Measurements from ENCODE around the gene ACAP1. TPM values are rescaled to one million over a fixed set of nuclear protein-coding genes. Genes with fewer than 3 reads are reported as not detected.
"Not testable (repeated sequence)": the region's sequence is repeated elsewhere in the genome, so short reads cannot be mapped to it uniquely, and the experiment has no call there.

The ACAP1 gene
- polyA plus RNA-seq, 3 donors from 2014 or later: 137 to 227 (median 214) TPM

- H3K27me3 Mint-ChIP-seq (ENCODE audit: low read depth in 3 of 3): peaks cover 9 to 14% (median 13%) of the 10 kb centered on the region in 3 donors
- H3K4me1 Mint-ChIP-seq: peaks cover 23 to 28% of the 10 kb centered on the region in 2 donors
- no peak for DNase-seq
- H3K9me3 Mint-ChIP-seq: no peaks in the 10 kb centered on the region
- peak overlapping the region; percentile 76 to 94 (median 86) for H3K27ac Mint-ChIP-seq
- no peaks in the 10 kb centered on the region for H3K36me3 Mint-ChIP-seq
- peak overlapping the region; percentile 33 to 99 (median 79) for H3K4me3 Mint-ChIP-seq
These were observed 8.3 kb upstream of the ACAP1 start for GRCh38 chr17:7328009-7328408.

GRCh38 chr17:7328840-7329373 lies 7.4 kb upstream of the ACAP1 start, which contains the start of gene NEURL4:
TSS of gene NEURL4 (minus strand) at chr17:7329335. CDS start at chr17:7329312, 23 bp downstream.
- Mint-ChIP-seq H3K4me1 (peaks cover 23 to 31% of the 10 kb centered on the region in 2 donors), H3K27ac (peak within 1 kb of the TSS; percentile 94 to 98 (median 96)), H3K4me3 (peak within 1 kb of the TSS; percentile 91 to 99 (median 97)), H3K36me3 (no peaks in the 10 kb centered on the region), H3K9me3 (no peaks in the 10 kb centered on the region), H3K27me3 (ENCODE audit: low read depth in 3 of 3) (peaks cover 9 to 14% (median 13%) of the 10 kb centered on the region in 3 donors)
- DNase-seq: no peak

- Mint-ChIP-seq H3K27ac (peak overlapping the region; percentile 94 to 98 (median 96)), H3K4me3 (peak overlapping the region; percentile 91 to 99 (median 97)), H3K36me3 (no peaks in the 10 kb centered on the region), H3K4me1 (peaks cover 23 to 28% of the 10 kb centered on the region in 2 donors), H3K27me3 (ENCODE audit: low read depth in 3 of 3) (peaks cover 9 to 14% (median 13%) of the 10 kb centered on the region in 3 donors), H3K9me3 (no peaks in the 10 kb centered on the region)
- DNase-seq: peak; percentile 97
These were observed 6.8 kb upstream of the ACAP1 start for GRCh38 chr17:7329374-7329996.

- peaks cover 9 to 14% (median 13%) of the 10 kb centered on the region in 3 donors for H3K27me3 Mint-ChIP-seq (ENCODE audit: low read depth in 3 of 3)
- H3K4me1 Mint-ChIP-seq: peaks cover 24 to 33% of the 10 kb centered on the region in 2 donors
- peak overlapping the region; percentile 94 to 98 (median 96) for H3K27ac Mint-ChIP-seq
- DNase-seq: peak; percentile 80 to 82 (median 81)
- H3K9me3 Mint-ChIP-seq: no peaks in the 10 kb centered on the region
- H3K36me3 Mint-ChIP-seq: no peaks in the 10 kb centered on the region
- peak overlapping the region; percentile 91 to 99 (median 97) for H3K4me3 Mint-ChIP-seq
These were observed 6.2 kb upstream of the ACAP1 start for GRCh38 chr17:7329997-7330637.

- Mint-ChIP-seq H3K36me3 (no peaks in the 10 kb centered on the region), H3K27me3 (ENCODE audit: low read depth in 3 of 3) (peaks cover 9 to 17% (median 13%) of the 10 kb centered on the region in 3 donors), H3K9me3 (peaks cover 0 to 1% (median 0%) of the 10 kb centered on the region in 6 donors), H3K4me3 (peak overlapping the region in 4 of 5 donors; percentile 26 to 99 (median 98)), H3K4me1 (peaks cover 29 to 38% of the 10 kb centered on the region in 2 donors), H3K27ac (peak overlapping the region in 2 of 6 donors; percentile 40 to 94)
- no peak for DNase-seq
These were observed 5.7 kb upstream of the ACAP1 start for GRCh38 chr17:7330638-7331015.

- Mint-ChIP-seq H3K27me3 (ENCODE audit: low read depth in 3 of 3) (peaks cover 9 to 16% (median 13%) of the 10 kb centered on the region in 3 donors), H3K4me1 (peaks cover 42 to 49% of the 10 kb centered on the region in 2 donors), H3K9me3 (peaks cover 0 to 1% (median 0%) of the 10 kb centered on the region in 6 donors), H3K27ac (peak overlapping the region in 2 of 6 donors; percentile 19 to 28), H3K4me3 (peak overlapping the region in 3 of 5 donors; percentile 17 to 54 (median 30)), H3K36me3 (no peaks in the 10 kb centered on the region)
- no peak for DNase-seq
These were observed 4.2 kb upstream of the ACAP1 start for GRCh38 chr17:7332111-7332510.

- not testable (repeated sequence) for DNase-seq, H3K36me3 Mint-ChIP-seq, H3K9me3 Mint-ChIP-seq
- Mint-ChIP-seq H3K4me1 (peaks cover 47 to 53% of the 10 kb centered on the region in 2 donors), H3K27me3 (ENCODE audit: low read depth in 3 of 3) (peaks cover 9 to 16% (median 13%) of the 10 kb centered on the region in 3 donors), H3K27ac (peak overlapping the region in 3 of 6 donors; percentile 28 to 58 (median 40)), H3K4me3 (peak overlapping the region in 2 of 5 donors; percentile 17 to 54)
These were observed 3.7 kb upstream of the ACAP1 start for GRCh38 chr17:7332600-7333069.

- Mint-ChIP-seq H3K4me1 (peaks cover 40 to 44% of the 10 kb centered on the region in 2 donors), H3K27ac (peak overlapping the region; percentile 87 to 98 (median 96)), H3K4me3 (peak overlapping the region; percentile 85 to 95 (median 89)), H3K36me3 (peaks cover 4 to 6% (median 5%) of the 10 kb centered on the region in 3 donors), H3K27me3 (ENCODE audit: low read depth in 3 of 3) (peaks cover 0 to 4% (median under 1%) of the 10 kb centered on the region in 3 donors), H3K9me3 (peaks cover 0 to 1% (median 0%) of the 10 kb centered on the region in 6 donors)
- DNase-seq: no peak
These were observed 1.3 kb upstream of the ACAP1 start for GRCh38 chr17:7334938-7335538.

GRCh38 chr17:7335765-7336164 lies 564 bp upstream of the ACAP1 start:
- H3K27me3 Mint-ChIP-seq (ENCODE audit: low read depth in 3 of 3); DNase-seq; H3K9me3 Mint-ChIP-seq; H3K36me3 Mint-ChIP-seq: not testable (repeated sequence)
- Mint-ChIP-seq H3K27ac (peak overlapping the region; percentile 87 to 98 (median 96)), H3K4me3 (peak overlapping the region; percentile 85 to 95 (median 89)), H3K4me1 (peaks cover 40 to 44% of the 10 kb centered on the region in 2 donors)

GRCh38 chr17:7337600-7337999 lies 1.3 kb downstream of the ACAP1 start:
- H3K36me3 Mint-ChIP-seq: peaks cover 4 to 13% (median 12%) of the 10 kb centered on the region in 3 donors
- H3K9me3 Mint-ChIP-seq: not testable (repeated sequence)
- H3K4me1 Mint-ChIP-seq: peaks cover 44 to 46% of the 10 kb centered on the region in 2 donors

GRCh38 chr17:7340179-7340578 lies 3.9 kb downstream of the ACAP1 start:
- Mint-ChIP-seq H3K4me3 (no peak overlapping the region), H3K9me3 (peaks cover 0 to 1% (median 0%) of the 10 kb centered on the region in 6 donors), H3K27me3 (ENCODE audit: low read depth in 3 of 3) (peaks cover 0 to 4% (median 0%) of the 10 kb centered on the region in 3 donors), H3K36me3 (peaks cover 4 to 24% (median 12%) of the 10 kb centered on the region in 3 donors), H3K27ac (peak overlapping the region in 2 of 6 donors; percentile 10 to 24), H3K4me1 (peaks cover 36 to 43% of the 10 kb centered on the region in 2 donors)
- no peak for DNase-seq

More at GRCh38 chr17:7337600-7337999, 1.3 kb downstream of the ACAP1 start:
- H3K27me3 Mint-ChIP-seq (ENCODE audit: low read depth in 3 of 3); DNase-seq: not testable (repeated sequence)
- Mint-ChIP-seq H3K27ac (peak overlapping the region; percentile 87 to 98 (median 96)), H3K4me3 (peak overlapping the region; percentile 85 to 95 (median 89))

GRCh38 chr17:7341842-7342241 lies 5.5 kb downstream of the ACAP1 start:
- Mint-ChIP-seq H3K9me3 (no peaks in the 10 kb centered on the region), H3K36me3 (peaks cover 4 to 24% (median 12%) of the 10 kb centered on the region in 3 donors), H3K27me3 (ENCODE audit: low read depth in 3 of 3) (peaks cover 0 to 1% (median 0%) of the 10 kb centered on the region in 3 donors), H3K27ac (peak overlapping the region in 1 of 6 donors; percentile 35), H3K4me1 (peaks cover 23 to 28% of the 10 kb centered on the region in 2 donors), H3K4me3 (no peak overlapping the region)
- no peak for DNase-seq

- H3K27me3 Mint-ChIP-seq (ENCODE audit: low read depth in 3 of 3): no peaks in the 10 kb centered on the region
- peak overlapping the region in 1 of 6 donors; percentile 48 for H3K27ac Mint-ChIP-seq
- H3K4me3 Mint-ChIP-seq: no peak overlapping the region
- no peak for DNase-seq
- H3K9me3 Mint-ChIP-seq: no peaks in the 10 kb centered on the region
- H3K4me1 Mint-ChIP-seq: peaks cover 11 to 15% of the 10 kb centered on the region in 2 donors
- H3K36me3 Mint-ChIP-seq: peaks cover 4 to 28% (median 12%) of the 10 kb centered on the region in 3 donors
These were observed 6.9 kb downstream of the ACAP1 start for GRCh38 chr17:7343250-7343649.
